HepG2 (cell line): ENCODE measurements around the gene CYBC1. TPM values are rescaled to one million over a fixed set of nuclear protein-coding genes. Genes with fewer than 3 reads are reported as not detected.

Experiments used
- EZH2 ChIP-seq: conservative IDR thresholded peaks from 2 replicates; pipeline ENCODE4 v1.6.1; 2012; ENCODE audit warnings: mild to moderate bottlenecking, low read depth, low read length, moderate library complexity
- KMT2A ChIP-seq: sonication (generic); formaldehyde crosslinking; IDR thresholded peaks from 2 replicates; pipeline ENCODE4 v1.4.0; 2020; ENCODE audit warnings: missing genetic modification reagents
- MATR3 ChIP-seq: sonication (generic); formaldehyde crosslinking; IDR thresholded peaks from 2 replicates; pipeline ENCODE4 v1.4.0; 2020; ENCODE audit warnings: missing genetic modification reagents
- MED8 ChIP-seq: sonication (generic); formaldehyde crosslinking; IDR thresholded peaks from 2 replicates; pipeline ENCODE4 v1.8.1; 2023; ENCODE audit warnings: mild to moderate bottlenecking, missing genetic modification reagents; ENCODE audit not compliant: insufficient replicate concordance
- POGK ChIP-seq: sonication (generic); formaldehyde crosslinking; conservative IDR thresholded peaks from 2 replicates; pipeline ENCODE4 v1.8.0; 2022; ENCODE audit warnings: mild to moderate bottlenecking, moderate library complexity, missing genetic modification reagents
- TFE3 ChIP-seq: IDR thresholded peaks from 2 replicates; pipeline ENCODE4 v1.6.1; 2016
- TMF1 ChIP-seq: sonication (generic); formaldehyde crosslinking; IDR thresholded peaks from 2 replicates; pipeline ENCODE4 v1.8.1; 2022; ENCODE audit warnings: low read depth, missing genetic modification reagents
- YEATS4 ChIP-seq: sonication (generic); formaldehyde crosslinking; IDR thresholded peaks from 2 replicates; pipeline ENCODE4 v1.4.0; 2020; ENCODE audit warnings: missing genetic modification reagents, borderline replicate concordance
- ZFAT ChIP-seq: sonication (generic); formaldehyde crosslinking; conservative IDR thresholded peaks from 2 replicates; pipeline ENCODE4 v1.8.1; 2023; ENCODE audit warnings: missing genetic modification reagents, inconsistent platforms
- ZFP82 ChIP-seq: sonication (generic); formaldehyde crosslinking; IDR thresholded peaks from 2 replicates; pipeline ENCODE4 v1.5.1; 2020; ENCODE audit warnings: mild to moderate bottlenecking, missing genetic modification reagents, borderline replicate concordance
- ZNF317 ChIP-seq: sonication (generic); formaldehyde crosslinking; IDR thresholded peaks from 2 replicates; pipeline ENCODE4 v1.5.0; 2020; ENCODE audit warnings: mild to moderate bottlenecking, missing genetic modification reagents
- ZNF562 ChIP-seq: sonication (generic); formaldehyde crosslinking; IDR thresholded peaks from 2 replicates; pipeline ENCODE4 v1.8.0; 2022; ENCODE audit warnings: missing genetic modification reagents, borderline replicate concordance
- ZNF609 ChIP-seq: sonication (generic); formaldehyde crosslinking; IDR thresholded peaks from 2 replicates; pipeline ENCODE4 v1.4.0; 2020; ENCODE audit warnings: mild to moderate bottlenecking, missing genetic modification reagents, borderline replicate concordance
- ZNF615 ChIP-seq: sonication (generic); formaldehyde crosslinking; IDR thresholded peaks from 2 replicates; pipeline ENCODE4 v1.5.0; 2020; ENCODE audit warnings: mild to moderate bottlenecking, missing genetic modification reagents, borderline replicate concordance
- ZNF713 ChIP-seq: sonication (generic); formaldehyde crosslinking; IDR thresholded peaks from 2 replicates; pipeline ENCODE4 v1.4.0; 2020; ENCODE audit warnings: mild to moderate bottlenecking, missing genetic modification reagents
- ZNF770 ChIP-seq: sonication (generic); formaldehyde crosslinking; IDR thresholded peaks from 2 replicates; pipeline ENCODE4 v1.5.0; 2020; ENCODE audit warnings: mild to moderate bottlenecking, missing genetic modification reagents
- ZNF839 ChIP-seq: sonication (generic); formaldehyde crosslinking; IDR thresholded peaks from 2 replicates; pipeline ENCODE4 v1.4.0; 2020; ENCODE audit warnings: missing genetic modification reagents, mild to moderate bottlenecking, borderline replicate concordance
- polyA plus RNA-seq, 8 experiments: library from polyadenylated mRNA; depleted of rRNA in 3 of 8; stranded (reverse) in 7 of 8; unstranded in 1 of 8; fragments of >200 nt; fragmentation: Illumina TruSeq in 4 of 8; extraction: Trizol in 4 of 8; gene quantifications; 2 replicates each; pipeline versions ENCODE4 v1.2.1 to v1.2.3, GENCODE V29; 2011 to 2016; ENCODE audit warnings: low read depth in 4 of 8, missing spikeins in 1 of 8, mixed read lengths in 1 of 8; ENCODE audit not compliant: insufficient read depth in 1 of 8
- total RNA-seq, 5 experiments: library from RNA; depleted of rRNA; stranded (reverse); fragments of >200 nt; fragmentation: Illumina TruSeq; extraction: Trizol; gene quantifications; 2 replicates each; pipeline ENCODE4 v1.2.3, GENCODE V29; 2016; ENCODE audit warnings: low read depth in 1 of 5

CYBC1 gene
- total and polyA plus RNA-seq, 2 of the 13 experiments (the other 11 are each of a cell fraction or from before 2014, with no cell fraction given): 43.4 to 44.1 TPM

- 0 out of 2 replicates have a peak, but pooled peaks have one; percentile 46 for TF ChIP-seq ZNF609
- peak; percentile 37; the same call in 1 of the 2 replicates for TF ChIP-seq TFE3 (CRISPR knock-in tag)
- TF ChIP-seq POGK (CRISPR knock-in tag): peak; percentile 83
- TF ChIP-seq YEATS4 (CRISPR knock-in tag): peak; percentile 88
- TF ChIP-seq ZNF839 (CRISPR knock-in tag): peak; percentile 79; the same call in 1 of the 2 replicates
- TF ChIP-seq ZFAT: no peak
- TF ChIP-seq ZNF615 (CRISPR knock-in tag): no peak
- no peak for TF ChIP-seq ZNF317
- TF ChIP-seq KMT2A (CRISPR knock-in tag): peak; percentile 84; the same call in 1 of the 2 replicates
- TF ChIP-seq EZH2: no peak
- peak; percentile 66 for TF ChIP-seq MED8 (CRISPR knock-in tag)
- peak; percentile 88; the same call in 1 of the 2 replicates for TF ChIP-seq TMF1
- TF ChIP-seq ZFP82 (CRISPR knock-in tag): no peak
- no peak for TF ChIP-seq ZNF562
- TF ChIP-seq ZNF770 (CRISPR knock-in tag): peak; percentile 92
- TF ChIP-seq MATR3 (CRISPR knock-in tag): 0 out of 2 replicates have a peak, but pooled peaks have one; percentile 61
- no peak for TF ChIP-seq ZNF713 (CRISPR knock-in tag)
Measured at GRCh38 chr17:82450357-82451106, at the start of gene CYBC1 (continued).
